GM12891 (cell line): ENCODE results near the gene CLTRN.

Experiments
- PAX5 ChIP-seq: IDR thresholded peaks from 2 replicates; pipeline ENCODE4 v1.6.1; 2011; ENCODE audit warnings: low read length, moderate library complexity, mild to moderate bottlenecking; ENCODE audit not compliant: insufficient read depth, severe bottlenecking
- POLR2A ChIP-seq: IDR thresholded peaks from 2 replicates; pipeline ENCODE4 v1.6.1; 2011; ENCODE audit warnings: low read depth, low read length, control low read depth
- POLR2AphosphoS5 ChIP-seq: IDR thresholded peaks from 2 replicates; pipeline ENCODE4 v1.6.1; 2011; ENCODE audit warnings: low read depth, low read length, control low read depth
- POU2F2 ChIP-seq: IDR thresholded peaks from 2 replicates; pipeline ENCODE4 v1.6.1; 2011; ENCODE audit warnings: low read depth, mild to moderate bottlenecking, control low read depth, low read length, moderate library complexity
- TAF1 ChIP-seq: IDR thresholded peaks from 2 replicates; pipeline ENCODE4 v1.6.1; 2011; ENCODE audit warnings: low read depth, low read length, control low read depth

DNA sequence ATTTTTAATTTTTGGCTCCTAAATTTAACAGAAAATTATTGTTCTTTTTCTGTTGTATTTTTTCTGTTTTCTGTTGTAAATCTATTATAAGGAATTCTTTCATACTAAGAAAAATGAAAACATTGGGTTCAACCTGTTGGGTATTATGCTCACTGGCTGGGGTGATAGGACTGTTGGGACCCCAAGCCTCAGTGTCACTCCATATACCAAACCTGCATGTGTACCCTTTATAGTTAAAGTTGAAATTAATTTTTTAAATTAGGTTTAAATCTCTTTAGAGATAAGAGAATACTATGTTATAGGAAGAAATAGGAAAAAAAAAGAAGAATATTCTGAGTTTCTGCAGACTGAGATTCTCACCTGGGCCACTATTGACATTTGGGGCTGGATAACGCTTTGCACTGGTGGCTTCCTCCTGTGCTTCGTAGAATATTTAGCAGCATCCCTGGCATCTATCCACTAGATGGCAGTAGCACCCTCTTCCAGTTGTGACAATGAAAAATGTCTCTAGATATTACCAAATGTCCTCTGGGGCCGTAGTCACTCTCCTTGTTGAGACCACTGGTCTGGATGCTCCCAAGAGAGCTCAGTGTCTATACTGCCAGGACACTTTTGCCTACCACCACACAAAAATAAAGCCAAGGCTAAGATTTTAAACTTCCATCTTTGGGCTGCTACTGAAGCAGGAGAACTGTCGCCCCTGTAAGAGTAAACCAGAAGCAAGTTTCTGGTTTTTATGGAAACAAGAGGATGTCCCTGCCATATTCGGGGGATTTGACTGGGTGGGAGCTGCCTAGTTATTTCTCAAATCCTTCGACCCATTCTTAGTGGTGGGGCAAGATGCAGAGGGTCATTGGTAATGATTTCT, 22.4 kb upstream of the CLTRN start:
- no peak for TF ChIP-seq POLR2A
- no peak for TF ChIP-seq POLR2AphosphoS5
- no peak for TF ChIP-seq TAF1
- TF ChIP-seq PAX5: no peak
- no peak for TF ChIP-seq POU2F2
